Ecto neural progenitor cell (in vitro differentiated cells): ENCODE measurements around the gene IFIT1B.
"Not testable (repeated sequence)": the region's sequence is repeated elsewhere in the genome, so short reads cannot be mapped to it uniquely, and the experiment has no call there.

Source experiments
- DNase-seq: peaks from one replicate; pipeline ENCODE4 v3.0.0-alpha.2; 2018; ENCODE audit warnings: low spot score

IFIT1B gene

GRCh38 chr10:89382757-89383156, 4.9 kb downstream of the IFIT1B start:
- no peak for DNase-seq

DNA sequence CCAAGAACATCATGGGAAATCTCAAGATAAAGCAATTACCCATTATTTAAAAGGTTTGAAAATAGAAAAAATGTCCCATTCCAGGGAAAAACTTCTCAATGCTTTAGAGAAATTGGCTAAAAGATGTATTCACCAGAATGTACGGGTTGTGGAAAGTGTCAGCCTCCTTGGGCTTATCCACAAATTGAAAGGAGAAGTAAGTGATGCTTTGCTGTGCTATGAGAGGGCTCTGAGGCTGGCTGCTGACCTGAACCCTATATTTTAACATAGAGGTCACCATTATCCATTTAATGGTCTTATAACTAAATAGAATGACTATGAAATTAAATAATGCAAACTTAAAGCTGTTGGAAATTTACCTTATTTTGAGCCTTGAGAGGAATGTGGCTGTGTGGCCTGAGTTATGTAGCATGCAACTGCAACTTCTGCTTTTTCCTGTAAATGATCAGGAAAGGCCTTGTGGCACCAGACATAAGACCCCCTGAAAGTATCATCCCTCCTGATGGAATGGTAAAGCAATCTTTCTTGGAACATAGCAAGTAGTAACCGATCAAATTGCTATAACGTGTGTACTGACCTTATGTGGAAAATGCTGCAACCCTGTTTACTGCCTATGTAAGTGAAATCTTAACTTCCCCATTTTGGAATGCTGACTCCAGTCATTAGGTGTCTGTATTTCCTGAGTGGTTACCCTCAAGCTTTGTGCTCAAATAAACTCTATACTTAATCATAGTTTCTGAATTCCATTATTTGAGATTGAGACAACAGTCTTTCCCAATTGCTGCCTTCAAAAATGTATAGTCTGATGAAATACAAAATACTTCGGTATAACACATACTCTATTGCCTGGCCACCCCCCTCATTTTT, 6.9 kb downstream of the IFIT1B start:
- no peak for DNase-seq

DNA sequence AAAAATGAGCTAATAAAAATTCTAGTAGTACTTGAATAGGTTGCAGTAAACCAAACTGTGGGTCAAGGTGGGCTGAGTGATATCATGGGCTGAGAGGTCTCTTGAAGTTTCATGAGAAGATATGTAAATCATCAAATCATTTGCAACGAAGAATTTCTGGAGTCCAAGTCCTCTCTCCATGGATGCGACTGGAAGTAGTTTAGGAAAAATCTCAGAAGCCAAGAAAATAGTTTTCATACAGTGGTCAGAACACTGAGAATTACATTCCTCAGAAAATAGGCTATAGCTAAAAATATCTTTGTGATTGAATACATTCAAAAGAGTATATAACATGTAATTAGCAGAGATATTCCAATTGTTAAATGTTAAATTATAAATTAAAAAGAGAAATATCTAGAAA, 10.9 kb downstream of the IFIT1B start:
- no peak for DNase-seq

DNA sequence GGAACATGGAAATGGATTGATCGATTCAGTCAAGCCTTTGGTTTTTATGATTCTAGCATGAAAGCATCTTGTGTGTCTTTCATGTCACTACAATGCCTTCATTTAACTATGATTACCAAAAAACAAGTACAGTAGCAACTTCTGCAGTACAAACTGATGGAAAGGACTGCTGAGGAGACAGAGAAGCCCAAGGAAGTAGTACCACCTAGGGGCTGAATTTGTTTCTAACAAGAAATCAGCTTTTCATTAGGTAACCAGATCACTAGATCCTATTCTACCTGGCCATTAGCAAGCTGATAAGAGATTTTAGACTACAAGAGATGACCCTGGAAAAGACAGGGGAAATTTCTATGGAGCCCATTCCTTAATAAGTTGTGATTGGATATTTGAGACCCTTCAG, 11.4 kb downstream of the IFIT1B start:
- DNase-seq = no peak

GRCh38 chr10:89390476-89391225, 12.8 kb downstream of the IFIT1B start:
- no peak for DNase-seq

GRCh38 chr10:89391226-89391576, 13.3 kb downstream of the IFIT1B start:
- DNase-seq = not testable (repeated sequence)

- DNase-seq = no peak
Measured at GRCh38 chr10:89391907-89392756, 14.3 kb downstream of the IFIT1B start, which contains the start of gene IFIT1. Gene IFIT1, plus strand, starts transcription at chr10:89392623. Its CDS starts 90 bp downstream, at chr10:89392713.

GRCh38 chr10:89392974-89393373, 15.1 kb downstream of the IFIT1B start:
- DNase-seq = no peak

GRCh38 chr10:89393898-89394297, 16.0 kb downstream of the IFIT1B start:
- DNase-seq = no peak

- DNase-seq = no peak
Measured at GRCh38 chr10:89395141-89395540, 17.3 kb downstream of the IFIT1B start.

DNA sequence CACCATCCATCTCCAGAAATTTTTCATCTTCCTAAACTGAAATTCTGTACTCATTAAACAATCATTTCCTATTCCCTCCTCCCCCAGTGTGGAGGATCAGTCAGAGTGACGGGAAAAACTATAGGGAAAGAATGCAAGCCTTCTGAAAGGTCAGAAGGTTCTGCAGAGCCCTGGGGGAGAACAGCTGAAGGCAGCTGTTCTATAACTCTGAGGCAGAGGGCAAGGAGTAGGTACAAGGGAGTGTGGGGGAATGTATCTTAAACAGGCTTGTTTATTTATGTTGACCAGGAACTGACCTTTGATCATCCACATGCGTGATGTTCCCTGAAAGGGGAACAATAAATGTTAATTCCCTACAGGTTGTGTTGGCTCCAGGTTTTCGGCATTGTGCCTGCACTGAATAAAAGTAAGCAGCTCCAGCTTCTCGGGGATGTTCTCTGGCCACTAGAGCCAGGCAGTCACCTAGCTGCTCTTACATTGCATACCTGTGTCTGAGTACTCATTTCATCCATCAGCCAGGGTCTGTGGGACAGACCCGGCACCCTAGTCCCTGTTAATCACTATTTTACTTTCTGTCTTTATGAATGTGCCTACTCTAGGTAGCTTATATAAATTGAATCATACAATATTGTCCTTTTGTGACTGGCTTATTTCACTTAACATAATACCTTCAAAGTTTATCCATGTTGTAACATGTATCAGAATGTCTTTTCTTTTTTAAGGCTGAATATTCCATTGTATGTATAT, 20.3 kb downstream of the IFIT1B start:
- DNase-seq = no peak

DNA sequence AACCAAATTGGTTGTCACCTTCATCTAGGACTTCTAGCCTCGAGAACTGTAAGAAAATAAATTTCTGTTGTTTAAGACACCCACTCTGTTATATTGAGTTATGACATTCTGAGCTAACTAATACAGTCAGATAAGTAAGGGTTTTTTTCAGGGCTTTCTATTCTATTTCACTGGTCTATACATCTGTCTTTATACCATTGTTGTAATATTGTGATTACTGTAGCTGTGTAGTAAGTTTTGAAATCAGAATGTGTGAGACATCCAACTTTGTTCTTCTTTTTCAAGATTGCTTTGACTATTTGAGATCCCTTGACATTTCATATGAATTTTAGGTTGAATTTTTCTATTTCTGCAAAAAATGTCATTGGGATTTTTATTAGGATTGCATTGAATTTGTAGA, 22.1 kb downstream of the IFIT1B start:
- no peak for DNase-seq

GRCh38 chr10:89403043-89403442, 25.2 kb downstream of the IFIT1B start:
- DNase-seq = no peak

- DNase-seq = no peak
Measured at GRCh38 chr10:89404104-89405047, 26.5 kb downstream of the IFIT1B start.

- not testable (repeated sequence) for DNase-seq
Measured at GRCh38 chr10:89406178-89406577, 28.3 kb downstream of the IFIT1B start.

GRCh38 chr10:89407792-89408191, 29.9 kb downstream of the IFIT1B start:
- DNase-seq = not testable (repeated sequence)

- not testable (repeated sequence) for DNase-seq
Measured at GRCh38 chr10:89409282-89409681, 31.4 kb downstream of the IFIT1B start.

DNA sequence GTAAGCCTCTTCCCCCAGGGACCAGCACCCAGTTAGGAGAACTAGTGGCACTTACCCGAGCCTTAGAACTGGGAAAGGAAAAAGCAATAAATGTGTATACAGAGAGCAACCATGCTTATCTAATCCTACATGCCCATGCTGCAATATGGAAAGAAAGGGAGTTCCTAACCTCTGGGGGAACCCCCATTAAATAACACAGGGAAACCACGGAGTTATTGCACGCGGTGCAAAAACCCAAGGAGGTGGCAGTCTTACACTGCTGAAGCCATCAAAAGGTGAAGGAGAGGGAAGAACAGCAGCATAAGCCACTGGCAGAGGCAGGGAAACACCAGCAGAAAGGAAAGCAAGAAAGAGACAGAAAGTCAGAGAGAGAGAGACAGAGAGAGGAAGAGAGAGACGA, 32.7 kb downstream of the IFIT1B start:
- DNase-seq = not testable (repeated sequence)

DNA sequence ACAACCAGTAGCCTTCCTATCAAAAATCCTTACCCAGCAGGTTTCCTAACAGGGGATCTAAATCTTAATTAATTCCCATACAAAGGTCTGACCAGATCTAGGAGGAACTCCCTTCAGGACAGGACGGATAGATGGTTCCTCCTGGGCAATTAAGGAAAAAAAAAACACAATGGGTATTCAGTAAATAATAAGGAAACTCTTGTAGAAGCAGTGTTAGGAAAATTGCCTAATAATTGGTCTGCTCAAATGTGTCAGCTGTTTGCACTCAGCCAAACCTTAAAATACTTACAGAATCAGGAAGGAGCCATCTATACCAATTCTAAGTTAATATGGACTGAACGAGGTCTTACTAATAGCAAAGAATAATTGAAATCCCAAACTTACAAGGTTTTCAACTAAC, 33.3 kb downstream of the IFIT1B start:
- not testable (repeated sequence) for DNase-seq

DNA sequence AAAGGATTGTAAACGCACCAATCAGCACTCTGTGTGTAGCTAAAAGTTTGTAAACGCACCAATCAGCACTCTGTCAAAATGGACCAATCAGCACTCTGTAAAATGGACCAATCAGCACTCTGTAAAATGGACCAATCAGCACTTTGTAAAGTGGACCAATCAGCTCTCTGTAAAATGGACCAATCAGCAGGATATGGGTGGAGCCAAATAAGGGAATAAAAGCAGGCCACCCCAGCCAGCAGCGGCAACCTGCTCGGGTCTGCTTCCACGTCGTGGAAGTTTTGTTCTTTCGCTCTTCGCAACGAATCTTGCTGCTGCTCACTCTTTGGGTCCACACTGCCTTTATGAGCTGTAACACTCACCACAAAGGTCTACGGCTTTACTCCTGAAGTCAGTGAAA, 34.4 kb downstream of the IFIT1B start:
- DNase-seq = not testable (repeated sequence)
